WI38 (cell line): ENCODE measurements around the gene CSF1R.

Experiments
- H3K4me3 ChIP-seq: 2 replicates; pipeline ENCODE4 v1.5.1; 2011; ENCODE audit warnings: low read depth, mild to moderate bottlenecking, control low read depth, low read length
- CTCF ChIP-seq: IDR thresholded peaks from 2 replicates; pipeline ENCODE4 v1.5.1; 2012; ENCODE audit warnings: low read depth, mild to moderate bottlenecking, control low read depth, low read length

CSF1R gene

GRCh38 chr5:150081541-150082283, 4.6 kb downstream of the CSF1R start:
- no peak overlapping the region for H3K4me3 ChIP-seq
- TF ChIP-seq CTCF, result no peak

- TF ChIP-seq CTCF, result no peak
- H3K4me3 ChIP-seq, result no peak overlapping the region
These were observed 5.5 kb downstream of the CSF1R start for GRCh38 chr5:150080696-150081435.

- no peak for TF ChIP-seq CTCF
- no peak overlapping the region for H3K4me3 ChIP-seq
These were observed 6.4 kb downstream of the CSF1R start for GRCh38 chr5:150079909-150080461.

- TF ChIP-seq CTCF, result no peak
- H3K4me3 ChIP-seq, result no peak overlapping the region
These were observed 7.3 kb downstream of the CSF1R start for GRCh38 chr5:150078802-150079689.

- no peak for TF ChIP-seq CTCF
- no peak overlapping the region for H3K4me3 ChIP-seq
These were observed 8.2 kb downstream of the CSF1R start for GRCh38 chr5:150077996-150078801.

- TF ChIP-seq CTCF, result no peak
- H3K4me3 ChIP-seq, result no peak overlapping the region
These were observed 9.3 kb downstream of the CSF1R start for GRCh38 chr5:150077060-150077459.
